IgD-negative memory B cell (primary cell): ENCODE results near the gene FAM222A. TPM values are rescaled to one million over a fixed set of nuclear protein-coding genes. Genes with fewer than 3 reads are reported as not detected.

Experiments used
- H3K27ac Mint-ChIP-seq, 3 donors: one replicate each; pipeline ENCODE4 v1.8.0; 2020 to 2022; ENCODE audit warnings: mild to moderate bottlenecking in 3 of 3, mixed read lengths in 3 of 3, moderate library complexity in 1 of 3
- H3K27me3 Mint-ChIP-seq: one replicate; pipeline ENCODE4 v1.8.0; 2021; ENCODE audit warnings: mixed read lengths
- H3K36me3 Mint-ChIP-seq: one replicate; pipeline ENCODE4 v1.8.0; 2020; ENCODE audit warnings: mild to moderate bottlenecking, mixed read lengths
- H3K4me1 Mint-ChIP-seq, 3 donors: one replicate each; pipeline ENCODE4 v1.8.0; 2020 to 2022; ENCODE audit warnings: mixed read lengths in 3 of 3, mild to moderate bottlenecking in 1 of 3
- H3K4me3 Mint-ChIP-seq, 4 donors: one replicate each; pipeline ENCODE4 v1.8.0; 2020 to 2022; ENCODE audit warnings: mild to moderate bottlenecking in 4 of 4, mixed read lengths in 4 of 4, moderate library complexity in 3 of 4
- H3K9me3 Mint-ChIP-seq, 3 donors: one replicate each; pipeline ENCODE4 v1.8.0; 2020 to 2021; ENCODE audit warnings: mixed read lengths in 3 of 3, mild to moderate bottlenecking in 1 of 3
- polyA plus RNA-seq: library from polyadenylated mRNA; unstranded; fragments of 300-500 nt; fragmentation: Illumina TruSeq; gene quantifications from one replicate; pipeline ENCODE4 v1.2.3, GENCODE V29; 2021

The FAM222A gene
- polyA plus RNA-seq, 1 donor from 2014 or later, result 0.10 TPM

DNA sequence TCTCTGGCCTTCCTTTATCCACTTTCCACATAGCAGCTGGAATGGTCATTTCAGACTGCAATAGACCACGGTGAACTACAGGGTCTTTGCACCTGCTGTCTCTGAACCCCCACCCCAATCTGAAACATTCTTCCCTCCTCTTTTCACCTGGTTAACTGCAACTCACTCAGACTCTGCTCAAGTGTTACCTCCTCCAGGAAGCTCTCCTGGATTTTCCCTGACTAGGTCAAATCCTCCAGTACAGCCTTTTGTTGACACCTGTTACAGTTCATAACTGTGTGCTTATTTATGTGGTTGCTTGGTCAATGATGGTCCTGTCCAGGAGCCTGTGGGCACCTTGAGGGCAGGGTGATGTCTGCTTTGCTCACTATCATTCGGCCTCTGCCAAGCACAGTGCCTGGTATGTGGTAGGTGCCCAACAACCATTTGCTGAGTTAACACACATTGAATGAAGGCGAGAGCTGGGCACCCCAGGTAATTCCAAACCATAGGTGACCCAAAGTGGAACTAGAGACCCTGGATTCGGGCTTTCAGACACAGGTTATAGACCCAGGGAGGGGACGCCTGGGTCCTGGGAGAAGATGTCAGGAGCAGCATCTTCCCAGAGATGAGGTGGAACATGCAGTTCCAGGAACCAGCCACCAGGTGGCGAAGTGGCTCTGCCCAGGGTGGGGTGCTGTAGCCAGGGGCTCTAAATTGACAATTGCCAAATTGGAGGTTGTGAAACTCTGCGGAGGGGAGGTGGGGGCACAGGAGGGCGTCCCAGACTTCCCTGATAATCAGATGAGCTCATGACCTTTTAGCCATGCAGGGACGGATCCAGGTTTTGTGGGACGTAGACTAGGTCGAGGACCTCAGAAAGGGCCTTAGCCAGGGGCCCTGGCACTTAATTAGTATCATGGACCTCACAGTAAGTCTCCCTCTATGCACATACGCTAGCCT, 91.5 kb downstream of the FAM222A start:
- H3K27me3 Mint-ChIP-seq, result no peaks in the 10 kb centered on the region
- H3K36me3 Mint-ChIP-seq, result no peaks in the 10 kb centered on the region
- H3K27ac Mint-ChIP-seq, result no peak overlapping the region
- no peak overlapping the region for H3K4me3 Mint-ChIP-seq
- no peaks in the 10 kb centered on the region for H3K4me1 Mint-ChIP-seq
- H3K9me3 Mint-ChIP-seq, result no peaks in the 10 kb centered on the region

GRCh38 chr12:109807954-109808643, 94.5 kb downstream of the FAM222A start:
- no peak overlapping the region for H3K27ac Mint-ChIP-seq
- no peaks in the 10 kb centered on the region for H3K27me3 Mint-ChIP-seq
- H3K4me1 Mint-ChIP-seq, result no peaks in the 10 kb centered on the region
- no peak overlapping the region for H3K4me3 Mint-ChIP-seq
- H3K36me3 Mint-ChIP-seq, result no peaks in the 10 kb centered on the region
- no peaks in the 10 kb centered on the region for H3K9me3 Mint-ChIP-seq

DNA sequence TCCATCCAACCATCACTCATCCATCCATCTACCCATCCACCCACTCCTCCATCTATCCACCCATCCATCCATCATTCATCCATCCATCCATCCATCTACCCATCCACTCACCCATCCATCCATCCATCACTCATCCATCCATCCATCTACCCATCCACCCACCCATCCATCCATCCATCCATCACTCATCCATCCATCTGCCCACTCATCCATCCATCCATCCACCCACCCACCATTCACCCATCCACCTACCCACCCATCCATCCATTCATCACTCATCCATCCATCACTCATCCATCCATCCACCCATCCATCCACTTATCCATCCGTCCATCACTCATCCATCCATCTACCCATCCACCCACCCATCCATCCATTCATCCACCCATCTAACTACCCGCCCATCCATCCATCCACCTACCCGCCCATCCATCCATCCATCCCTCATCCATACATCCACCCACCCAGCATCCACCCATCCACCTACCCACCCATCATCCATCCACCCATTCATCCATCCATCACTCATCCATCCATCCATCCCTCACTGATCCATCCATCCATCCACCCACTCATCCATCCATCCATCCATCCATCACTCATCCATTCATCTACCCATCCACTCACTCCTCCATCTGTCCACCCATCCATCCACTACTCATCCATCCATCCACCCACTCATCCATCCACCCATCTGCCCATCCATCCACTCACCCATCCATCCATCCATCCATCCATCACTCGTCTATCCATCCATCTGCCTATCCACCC, 95.4 kb downstream of the FAM222A start:
- Mint-ChIP-seq H3K9me3 (no peaks in the 10 kb centered on the region), H3K27ac (no peak overlapping the region), H3K27me3 (no peaks in the 10 kb centered on the region), H3K36me3 (no peaks in the 10 kb centered on the region), H3K4me3 (no peak overlapping the region), H3K4me1 (no peaks in the 10 kb centered on the region)

DNA sequence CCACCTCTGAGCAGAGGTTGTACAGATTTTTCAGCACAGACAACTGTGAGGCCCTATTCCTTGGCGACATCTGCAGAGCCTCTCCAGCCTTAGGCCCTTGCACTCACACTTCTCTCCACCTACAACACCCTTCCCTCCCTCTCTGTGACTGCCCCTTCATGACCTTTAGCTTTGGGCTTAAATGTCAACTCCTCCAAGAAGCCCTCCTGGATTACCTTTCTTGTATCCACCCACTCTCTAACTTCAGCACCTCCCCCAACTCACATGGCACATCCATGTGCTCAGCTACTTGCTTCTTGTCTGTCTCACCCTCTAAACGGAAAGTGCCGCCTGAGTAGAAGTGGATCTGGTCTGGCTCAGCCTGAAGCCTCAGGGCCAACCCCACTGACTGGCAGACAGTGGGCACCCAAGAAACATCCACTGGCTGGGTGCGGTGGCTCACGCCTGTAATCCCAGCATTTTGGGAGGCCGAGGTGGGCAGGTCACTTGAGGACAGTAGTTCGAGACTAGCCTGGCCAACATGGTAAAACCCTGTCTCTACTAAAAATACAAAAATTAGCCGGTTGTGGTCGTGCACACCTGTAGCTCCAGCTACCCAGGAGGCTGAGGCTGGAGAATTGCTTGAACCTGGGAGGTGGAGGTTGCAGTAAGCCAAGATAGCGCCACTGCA, 97.5 kb downstream of the FAM222A start:
- H3K9me3 Mint-ChIP-seq, result no peaks in the 10 kb centered on the region
- H3K4me3 Mint-ChIP-seq, result no peak overlapping the region
- no peak overlapping the region for H3K27ac Mint-ChIP-seq
- no peaks in the 10 kb centered on the region for H3K4me1 Mint-ChIP-seq
- no peaks in the 10 kb centered on the region for H3K27me3 Mint-ChIP-seq
- no peaks in the 10 kb centered on the region for H3K36me3 Mint-ChIP-seq

- Mint-ChIP-seq H3K27me3 (no peaks in the 10 kb centered on the region), H3K9me3 (no peaks in the 10 kb centered on the region), H3K4me3 (no peak overlapping the region), H3K27ac (no peak overlapping the region), H3K36me3 (no peaks in the 10 kb centered on the region), H3K4me1 (no peaks in the 10 kb centered on the region)
Observed at GRCh38 chr12:109811624-109811995, 98.0 kb downstream of the FAM222A start.

- H3K9me3 Mint-ChIP-seq, result no peaks in the 10 kb centered on the region
- H3K27ac Mint-ChIP-seq, result no peak overlapping the region
- H3K27me3 Mint-ChIP-seq, result peaks cover 2% of the 10 kb centered on the region
- H3K36me3 Mint-ChIP-seq, result no peaks in the 10 kb centered on the region
- no peak overlapping the region for H3K4me3 Mint-ChIP-seq
- H3K4me1 Mint-ChIP-seq, result no peaks in the 10 kb centered on the region
Observed at GRCh38 chr12:109813810-109814416, 100.3 kb downstream of the FAM222A start.

DNA sequence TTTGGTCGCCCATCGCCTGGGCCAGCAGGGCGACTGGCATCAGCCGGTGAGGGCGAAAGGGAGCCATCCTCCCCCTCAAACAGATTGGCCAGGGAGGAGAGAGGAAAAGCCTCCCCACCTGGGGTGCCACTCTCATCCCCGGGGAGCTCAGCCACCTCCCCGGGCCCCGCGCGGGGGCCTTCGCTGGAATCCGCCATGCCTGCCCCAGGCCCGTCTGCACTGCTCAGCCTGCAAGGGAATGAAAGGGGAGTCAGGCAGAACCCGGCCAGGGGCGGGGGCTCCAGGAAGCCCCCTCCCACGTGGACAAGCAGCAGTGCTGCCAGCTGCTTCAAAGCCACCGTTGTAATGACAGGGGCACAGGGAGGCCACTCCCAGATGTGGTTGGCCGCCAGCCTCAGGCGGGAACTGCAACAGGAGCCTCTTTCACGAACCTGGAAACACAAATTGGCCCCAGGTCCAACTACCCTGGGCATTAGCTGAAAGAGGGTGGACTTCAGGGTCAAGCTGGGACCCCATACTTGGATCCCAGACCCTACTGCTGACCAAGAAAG, 101.0 kb downstream of the FAM222A start:
- Mint-ChIP-seq H3K9me3 (no peaks in the 10 kb centered on the region), H3K4me3 (no peak overlapping the region), H3K27ac (no peak overlapping the region), H3K4me1 (no peaks in the 10 kb centered on the region), H3K36me3 (no peaks in the 10 kb centered on the region), H3K27me3 (peaks cover 2% of the 10 kb centered on the region)

GRCh38 chr12:109815225-109815624, 101.6 kb downstream of the FAM222A start:
- peaks cover 5% of the 10 kb centered on the region for H3K27me3 Mint-ChIP-seq
- no peaks in the 10 kb centered on the region for H3K4me1 Mint-ChIP-seq
- H3K4me3 Mint-ChIP-seq, result no peak overlapping the region
- peak overlapping the region in 1 of 3 donors; percentile 42 for H3K27ac Mint-ChIP-seq
- H3K36me3 Mint-ChIP-seq, result no peaks in the 10 kb centered on the region
- H3K9me3 Mint-ChIP-seq, result no peaks in the 10 kb centered on the region

- no peak overlapping the region for H3K27ac Mint-ChIP-seq
Observed at GRCh38 chr12:109815757-109816617, 102.4 kb downstream of the FAM222A start.

DNA sequence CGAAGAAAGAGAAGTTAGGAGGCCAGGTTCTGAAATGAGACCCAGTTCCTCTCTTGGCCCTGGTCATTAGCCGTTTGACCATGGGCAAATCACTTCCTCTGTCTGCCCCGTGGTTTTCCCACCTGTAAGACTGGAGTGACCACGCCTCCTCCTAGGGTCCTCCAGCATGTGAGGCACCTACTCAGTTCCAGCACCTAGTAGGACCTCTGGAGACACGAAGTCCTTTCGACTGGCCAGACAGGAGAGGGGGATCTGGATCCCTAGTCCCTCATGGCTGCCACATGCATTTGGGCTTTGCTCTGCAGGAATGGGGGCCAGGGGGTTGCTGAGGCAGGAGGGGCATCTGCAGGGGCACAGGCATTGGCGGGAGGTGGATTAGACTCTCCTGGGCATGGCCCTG, 103.2 kb downstream of the FAM222A start:
- Mint-ChIP-seq H3K9me3 (no peaks in the 10 kb centered on the region), H3K4me1 (no peaks in the 10 kb centered on the region), H3K36me3 (no peaks in the 10 kb centered on the region), H3K27ac (no peak overlapping the region), H3K27me3 (peaks cover 5% of the 10 kb centered on the region), H3K4me3 (no peak overlapping the region)

More at GRCh38 chr12:109815757-109816617, 102.4 kb downstream of the FAM222A start:
- Mint-ChIP-seq H3K4me1 (no peaks in the 10 kb centered on the region), H3K9me3 (no peaks in the 10 kb centered on the region), H3K36me3 (no peaks in the 10 kb centered on the region), H3K4me3 (no peak overlapping the region), H3K27me3 (peaks cover 5% of the 10 kb centered on the region)

DNA sequence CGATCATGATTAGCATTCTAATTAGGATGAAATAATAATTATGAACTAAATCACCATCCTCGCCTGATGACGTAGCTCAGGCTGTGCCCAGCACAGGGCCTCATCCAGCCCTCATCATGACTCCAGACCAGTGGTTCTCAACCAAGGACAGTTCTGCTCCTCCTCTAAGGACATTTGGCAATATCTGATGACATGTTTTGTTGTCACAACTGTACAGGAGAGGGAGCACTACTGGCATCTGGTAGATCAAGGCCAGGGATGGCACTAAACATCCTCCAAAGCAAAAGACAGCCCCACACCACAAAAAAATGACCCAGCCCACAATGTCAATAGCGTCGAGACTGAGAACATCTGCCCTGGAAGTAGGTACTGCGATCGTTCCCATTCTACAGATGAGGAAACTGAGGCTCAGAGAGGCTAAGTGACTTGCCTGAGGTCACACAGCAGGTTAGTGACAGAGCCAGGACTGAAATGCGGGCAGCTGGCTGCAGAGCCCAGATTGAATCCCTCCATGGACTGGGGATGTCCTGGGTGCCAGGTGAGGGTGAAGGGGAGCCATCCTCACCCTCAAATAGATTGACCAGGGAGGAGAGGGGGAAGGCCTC, 104.1 kb downstream of the FAM222A start:
- Mint-ChIP-seq H3K4me3 (no peak overlapping the region), H3K36me3 (no peaks in the 10 kb centered on the region), H3K9me3 (no peaks in the 10 kb centered on the region)

DNA sequence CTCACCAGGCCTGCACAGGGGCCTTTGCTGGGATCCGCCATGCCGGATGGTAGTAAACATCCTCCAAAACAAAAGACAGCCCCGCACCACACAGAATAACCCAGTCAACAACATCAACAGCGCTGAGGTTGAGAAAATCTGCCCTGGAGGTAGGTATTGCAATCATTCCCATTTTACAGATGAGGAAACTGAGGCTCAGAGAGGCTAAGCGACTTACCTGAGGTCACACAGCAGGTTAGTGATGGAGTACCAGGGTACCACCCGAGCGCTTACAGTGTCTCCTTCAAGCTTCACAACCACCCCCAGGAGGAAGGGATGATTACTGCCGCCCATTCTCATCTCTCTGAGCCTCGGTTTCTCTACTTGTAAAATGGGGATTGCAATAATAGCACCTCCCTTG, 104.6 kb downstream of the FAM222A start:
- no peaks in the 10 kb centered on the region for H3K36me3 Mint-ChIP-seq
- no peak overlapping the region for H3K4me3 Mint-ChIP-seq
- no peaks in the 10 kb centered on the region for H3K9me3 Mint-ChIP-seq
- no peaks in the 10 kb centered on the region for H3K4me1 Mint-ChIP-seq
- H3K27me3 Mint-ChIP-seq, result peaks cover 7% of the 10 kb centered on the region
- no peak overlapping the region for H3K27ac Mint-ChIP-seq

More for the DNA sequence above, 104.1 kb downstream of the FAM222A start:
- H3K4me1 Mint-ChIP-seq, result no peaks in the 10 kb centered on the region
- H3K27ac Mint-ChIP-seq, result no peak overlapping the region
- peaks cover 6% of the 10 kb centered on the region for H3K27me3 Mint-ChIP-seq

GRCh38 chr12:109818905-109819500, 105.4 kb downstream of the FAM222A start:
- Mint-ChIP-seq H3K4me3 (no peak overlapping the region), H3K9me3 (no peaks in the 10 kb centered on the region), H3K27me3 (peaks cover 7% of the 10 kb centered on the region), H3K4me1 (no peaks in the 10 kb centered on the region), H3K27ac (no peak overlapping the region), H3K36me3 (no peaks in the 10 kb centered on the region)
